H1 (cell line): ENCODE data around the gene SYCE3. TPM values are rescaled to one million over a fixed set of nuclear protein-coding genes. Genes with fewer than 3 reads are reported as not detected.

ENCODE experiments used
- CTCF ChIA-PET: fragments of 300-600 bp; sonication (Branson Sonifier 250); formaldehyde crosslinking; loops from one replicate; lab custom pipeline; 2021; ENCODE audit not compliant: partially characterized antibody; lab: Charles Lee
- POLR2A ChIA-PET: fragments of 300-600 bp; sonication (Branson Sonifier 250); formaldehyde crosslinking; loops from one replicate; lab custom pipeline; 2021; ENCODE audit warnings: inconsistent platforms; ENCODE audit not compliant: partially characterized antibody; lab: Charles Lee
- DNase-seq, 2 experiments: peaks; one replicate each; pipeline versions ENCODE4 v3.0.0 to v3.0.0-alpha.2; 2010 to 2022; ENCODE audit warnings: low spot score in 2 of 2, low read depth in 1 of 2, mixed read lengths in 1 of 2
- FAIRE-seq: peaks from 2 replicates; lab custom pipeline; 2011; peaks lifted over from hg19 to GRCh38; lab: Jason Lieb, UNC
- H2AFZ ChIP-seq: 2 replicates; pipeline ENCODE4 v1.8.1; 2012; ENCODE audit warnings: low read length, inconsistent platforms
- H2AK5ac ChIP-seq: 2 replicates; pipeline ENCODE4 v1.6.1; 2013; ENCODE audit warnings: low read depth, low read length
- H2BK120ac ChIP-seq: replicated peaks from 2 replicates; pipeline ENCODE3; 2013; ENCODE audit warnings: low read depth, low read length, inconsistent platforms
- H2BK12ac ChIP-seq: 2 replicates; pipeline ENCODE4 v1.6.1; 2013; ENCODE audit warnings: low read depth, low read length
- H2BK15ac ChIP-seq: 2 replicates; pipeline ENCODE4 v1.6.1; 2013; ENCODE audit warnings: low read length
- H2BK20ac ChIP-seq: 2 replicates; pipeline ENCODE4 v1.6.1; 2013; ENCODE audit warnings: low read length
- H2BK5ac ChIP-seq: 2 replicates; pipeline ENCODE4 v1.6.1; 2013; ENCODE audit warnings: low read depth, low read length
- H3K14ac ChIP-seq: 2 replicates; pipeline ENCODE4 v1.6.1; 2013; ENCODE audit warnings: inconsistent platforms; ENCODE audit not compliant: insufficient read length
- H3K18ac ChIP-seq: 2 replicates; pipeline ENCODE4 v1.6.1; 2013; ENCODE audit warnings: low read length; ENCODE audit errors: extremely low read depth
- H3K23ac ChIP-seq: 2 replicates; pipeline ENCODE4 v1.6.1; 2013; ENCODE audit warnings: inconsistent platforms; ENCODE audit not compliant: insufficient read length
- H3K23me2 ChIP-seq: 2 replicates; pipeline ENCODE4 v1.6.1; 2013; ENCODE audit warnings: low read depth, low read length
- H3K27ac ChIP-seq: 2 replicates; pipeline ENCODE4 v1.6.1; 2011; ENCODE audit warnings: low read depth, low read length, inconsistent platforms
- H3K27me3 ChIP-seq, 4 experiments: replicated peaks in 1 of 4; 1 replicate in 1 of 4; 2 replicates in 3 of 4; pipeline versions ENCODE4 v1.6.1 to v1.8.1; 2011 to 2013; ENCODE audit warnings: low read length in 3 of 4, mild to moderate bottlenecking in 3 of 4, inconsistent platforms in 2 of 4, mixed read lengths in 2 of 4, moderate library complexity in 1 of 4; ENCODE audit not compliant: control insufficient read depth in 3 of 4, insufficient read depth in 3 of 4; ENCODE audit errors: extremely low read depth in 1 of 4
- H3K36me3 ChIP-seq, 4 experiments: 2 replicates each; pipeline versions ENCODE4 v1.6.1 to v1.8.1; 2011 to 2013; ENCODE audit warnings: mild to moderate bottlenecking in 4 of 4, low read length in 3 of 4, moderate library complexity in 2 of 4, control low read depth in 1 of 4, inconsistent platforms in 1 of 4; ENCODE audit not compliant: insufficient read depth in 4 of 4, control insufficient read depth in 2 of 4
- H3K4ac ChIP-seq: replicated peaks from 2 replicates; pipeline ENCODE3; 2013; ENCODE audit warnings: low read length, low read depth, mixed read lengths, inconsistent platforms; ENCODE audit not compliant: insufficient read length
- H3K4me1 ChIP-seq, 4 experiments: replicated peaks in 1 of 4; 1 replicate in 1 of 4; 2 replicates in 3 of 4; pipeline versions ENCODE4 v1.6.1 to v1.8.1; 2011 to 2013; ENCODE audit warnings: low read length in 3 of 4, inconsistent platforms in 2 of 4, mixed read lengths in 1 of 4; ENCODE audit not compliant: insufficient read depth in 4 of 4, control insufficient read depth in 3 of 4
- H3K4me2 ChIP-seq, 2 experiments: 2 replicates each; pipeline versions ENCODE4 v1.6.1 to v1.8.1; 2011 to 2013; ENCODE audit warnings: low read depth in 2 of 2, low read length in 2 of 2, control low read depth in 1 of 2, inconsistent platforms in 1 of 2, mild to moderate bottlenecking in 1 of 2; ENCODE audit not compliant: insufficient read depth in 1 of 2
- H3K4me3 ChIP-seq, 4 experiments: fragments of 200-600, 300-600 bp in 1 of 4; sonication (generic), shearing (Covaris generic), sonication (Bioruptor Twin) in 1 of 4; 2 replicates each; pipeline versions ENCODE4 v1.5.1 to v1.8.1; 2011 to 2016; ENCODE audit warnings: low read length in 4 of 4, low read depth in 3 of 4, control low read depth in 2 of 4, inconsistent platforms in 2 of 4, mild to moderate bottlenecking in 2 of 4, mixed read lengths in 1 of 4, moderate library complexity in 1 of 4; ENCODE audit not compliant: insufficient read depth in 2 of 4; ENCODE audit errors: extremely low read depth in 1 of 4
- H3K56ac ChIP-seq: replicated peaks from 2 replicates; pipeline ENCODE3; 2013; ENCODE audit warnings: low read depth, mild to moderate bottlenecking, mixed read lengths, low read length, inconsistent platforms; ENCODE audit not compliant: insufficient read length
- H3K79me1 ChIP-seq: 2 replicates; pipeline ENCODE4 v1.6.1; 2013; ENCODE audit warnings: low read depth, low read length, control low read depth
- H3K79me2 ChIP-seq, 2 experiments: 2 replicates each; pipeline versions ENCODE4 v1.6.1 to v1.8.1; 2012 to 2013; ENCODE audit warnings: low read length in 2 of 2, mild to moderate bottlenecking in 2 of 2, inconsistent platforms in 1 of 2; ENCODE audit not compliant: insufficient read depth in 2 of 2, control insufficient read depth in 1 of 2
- H3K9ac ChIP-seq, 4 experiments: replicated peaks in 1 of 4; 1 replicate in 1 of 4; 2 replicates in 3 of 4; pipeline versions ENCODE4 v1.6.1 to v1.8.1; 2011 to 2013; ENCODE audit warnings: low read depth in 3 of 4, low read length in 3 of 4, control low read depth in 2 of 4, mild to moderate bottlenecking in 2 of 4, moderate library complexity in 2 of 4, inconsistent platforms in 1 of 4; ENCODE audit errors: extremely low read depth in 1 of 4
- H3K9me3 ChIP-seq, 2 experiments: 2 replicates each; pipeline versions ENCODE4 v1.6.1 to v1.8.1; 2012 to 2013; ENCODE audit warnings: mild to moderate bottlenecking in 2 of 2, moderate library complexity in 2 of 2, control low read depth in 1 of 2, inconsistent platforms in 1 of 2, low read depth in 1 of 2, low read length in 1 of 2, mixed read lengths in 1 of 2; ENCODE audit not compliant: insufficient read depth in 2 of 2
- H4K20me1 ChIP-seq, 2 experiments: replicated peaks in 1 of 2; 2 replicates each; pipeline versions ENCODE3 to v1.8.1; 2011 to 2013; ENCODE audit warnings: inconsistent platforms in 2 of 2, low read length in 2 of 2, mild to moderate bottlenecking in 1 of 2; ENCODE audit not compliant: insufficient read depth in 2 of 2, control insufficient read depth in 1 of 2
- H4K5ac ChIP-seq: 2 replicates; pipeline ENCODE4 v1.6.1; 2013; ENCODE audit warnings: low read length, low read depth, mixed read lengths, inconsistent platforms; ENCODE audit not compliant: insufficient read length
- H4K8ac ChIP-seq: 2 replicates; pipeline ENCODE4 v1.8.0; 2013; ENCODE audit warnings: mild to moderate bottlenecking, moderate library complexity, low read length, inconsistent platforms; ENCODE audit not compliant: insufficient read depth; ENCODE audit errors: extremely low read depth
- H4K91ac ChIP-seq: replicated peaks from 2 replicates; pipeline ENCODE3; 2013; ENCODE audit warnings: low read length, mixed read lengths, inconsistent platforms; ENCODE audit not compliant: insufficient read length
- CEBPB ChIP-seq: IDR thresholded peaks from 2 replicates; pipeline ENCODE4 v1.6.1; 2012; ENCODE audit warnings: low read depth, low read length
- PHF8 ChIP-seq: fragments of 200-600 bp; sonication (generic); conservative IDR thresholded peaks from 2 replicates; pipeline ENCODE4 v1.7.1; 2012; ENCODE audit warnings: low read depth, mild to moderate bottlenecking, inconsistent platforms, low read length, moderate library complexity
- POU5F1 ChIP-seq: IDR thresholded peaks from 2 replicates; pipeline ENCODE4 v1.6.1; 2011; ENCODE audit warnings: low read depth, mild to moderate bottlenecking, low read length, moderate library complexity
- SAP30 ChIP-seq: fragments of 300-600 bp; sonication (generic); IDR thresholded peaks from 2 replicates; pipeline ENCODE4 v1.7.1; 2012; ENCODE audit warnings: low read length, moderate library complexity, mild to moderate bottlenecking, inconsistent platforms; ENCODE audit not compliant: insufficient read depth, insufficient replicate concordance
- SIRT6 ChIP-seq: IDR thresholded peaks from one replicate; pipeline ENCODE4 v1.7.1; 2012; ENCODE audit warnings: low read length, inconsistent platforms
- SRF ChIP-seq: IDR thresholded peaks from 2 replicates; pipeline ENCODE4 v1.6.1; 2011; ENCODE audit warnings: mild to moderate bottlenecking, low read depth, low read length, moderate library complexity
- TAF1 ChIP-seq: IDR thresholded peaks from 2 replicates; pipeline ENCODE4 v1.6.1; 2011; ENCODE audit warnings: mild to moderate bottlenecking, low read depth, low read length
- TBP ChIP-seq: IDR thresholded peaks from 2 replicates; pipeline ENCODE4 v1.6.1; 2011; ENCODE audit warnings: low read depth, low read length, improper control_type of control experiment
- TCF12 ChIP-seq: IDR thresholded peaks from 2 replicates; pipeline ENCODE4 v1.6.1; 2011; ENCODE audit warnings: low read depth, mild to moderate bottlenecking, low read length
- TEAD4 ChIP-seq: IDR thresholded peaks from 2 replicates; pipeline ENCODE4 v1.6.1; 2012; ENCODE audit warnings: low read depth, low read length, inconsistent platforms, mixed read lengths
- WGBS, 2 experiments: shearing (Covaris generic) in 1 of 2; methylation state at CpG; one replicate each; pipeline versions ENCODE4 v1.1.6 to v1.1.7; 2013 to 2015; ENCODE audit warnings: low lambda C conversion rate in 2 of 2, mixed read lengths in 2 of 2, inconsistent platforms in 1 of 2, low coverage in 1 of 2, missing lambda C conversion rate in 1 of 2; ENCODE audit not compliant: insufficient replicate concordance in 2 of 2, insufficient coverage in 1 of 2, insufficient read length in 1 of 2; ENCODE audit errors: extremely low coverage in 1 of 2, missing lambda C conversion rate in 1 of 2; 5-methylcytosine and 5-hydroxymethylcytosine counted together
- polyA plus RNA-seq, 7 experiments: library from polyadenylated mRNA; depleted of rRNA in 3 of 7; stranded (reverse) in 5 of 7; unstranded in 2 of 7; fragments of >200 nt in 5 of 7; fragments of 200-250 nt in 2 of 7; gene quantifications; 1 replicate in 5 of 7; 2 replicates in 1 of 7; 4 replicates in 1 of 7; pipeline versions ENCODE4 v1.2.1 to v1.2.3, GENCODE V29; 2011 to 2013; ENCODE audit warnings: missing spikeins in 2 of 7, mixed read lengths in 2 of 7
- total RNA-seq: library from RNA; stranded (reverse); fragmentation: NEBNext Ultra II Directional; extraction: Animal tissue kit (Norgen Biotek cat#: 25700); gene quantifications from 2 replicates; pipeline ENCODE4 v1.2.1, GENCODE V29; 2021

Gene SYCE3
- total and polyA plus RNA-seq, 2 of the 8 experiments (the other 6 are each of a cell fraction or from before 2014, with no cell fraction given): 1.9 TPM; not detected in 1

DNA sequence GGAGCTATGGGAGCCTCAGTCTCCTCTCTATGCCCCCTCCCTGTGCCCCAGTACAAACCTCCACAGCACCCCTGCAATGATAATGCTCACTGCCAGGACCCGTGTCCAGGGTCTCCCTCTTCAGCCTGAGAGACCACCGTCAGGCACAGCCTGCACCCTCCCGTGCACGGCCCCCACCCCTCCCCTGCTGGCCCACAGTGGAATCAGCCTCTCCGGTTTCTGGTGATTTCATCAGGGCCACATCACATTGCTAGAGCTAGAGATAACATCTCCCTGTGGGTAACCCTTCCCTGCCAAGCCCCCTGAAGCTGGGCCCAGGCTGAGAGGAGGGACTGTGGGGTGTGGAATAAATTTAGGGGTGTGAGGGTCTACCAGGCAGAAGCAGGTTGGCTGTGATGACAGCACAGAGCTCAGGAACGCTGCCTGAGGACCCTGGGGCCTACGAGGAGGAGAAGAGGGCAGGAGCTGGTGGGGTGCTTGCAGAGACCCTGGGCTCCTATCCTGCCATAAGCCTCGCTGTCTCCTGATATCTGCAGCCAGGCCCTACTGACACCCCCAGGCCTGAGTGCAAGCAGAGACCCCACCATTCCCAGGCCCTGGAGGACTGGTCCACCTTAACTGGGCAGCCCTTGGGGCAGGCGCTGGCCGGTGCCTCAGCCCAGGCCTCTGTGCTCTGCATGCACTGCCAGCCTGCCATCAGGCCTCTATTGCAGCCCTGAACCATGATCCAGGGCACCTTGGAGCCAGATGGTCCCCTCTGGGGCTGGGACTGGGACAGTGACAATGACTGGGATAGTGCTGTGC, 17.0 kb downstream of the SYCE3 start, which contains the start of gene KLHDC7B:
TSS of gene KLHDC7B (plus strand) at position 378 of the 804 bp plus-strand sequence. CDS start at position 723, 345 bp downstream.
- Histone ChIP-seq H3K4ac (no peak within 1 kb of the TSS), H2AFZ (no peak within 1 kb of the TSS), H2AK5ac (no peak within 1 kb of the TSS), H3K23ac (no peak within 1 kb of the TSS), H4K8ac (peak within 1 kb of the TSS; percentile 78; the same call in 1 of the 2 replicates), H2BK15ac (no peak within 1 kb of the TSS), H4K5ac (no peak within 1 kb of the TSS), H3K14ac (no peak within 1 kb of the TSS), H2BK12ac (peak within 1 kb of the TSS; percentile 17; the same call in 1 of the 2 replicates), H3K23me2 (no peaks in the 10 kb centered on the region), H3K56ac (no peak within 1 kb of the TSS), H2BK120ac (no peak within 1 kb of the TSS), H3K4me2 (0 out of 4 replicates have a peak within 1 kb of the TSS, but pooled peaks of 1 of the 2 experiments have one; percentile 13), H2BK5ac (no peak within 1 kb of the TSS), H3K27me3 (peaks cover 0 to 13% (median 6%) of the 10 kb centered on the region in 4 experiments; a peak in 5 of 7 replicates), H3K4me3 (no peak within 1 kb of the TSS; a peak in 1 of 8 replicates), H3K18ac (no peak within 1 kb of the TSS), H3K36me3 (no peaks in the 10 kb centered on the region), H4K20me1 (no peaks in the 10 kb centered on the region), H3K27ac (no peak within 1 kb of the TSS), H3K79me2 (no peaks in the 10 kb centered on the region), H3K9ac (no peak within 1 kb of the TSS), H3K4me1 (peaks cover 0 to 5% (median 1%) of the 10 kb centered on the region in 4 experiments; a peak in 2 of 7 replicates)
- FAIRE-seq (no peak), DNase-seq (no peak)
- POLR2A ChIA-PET: interaction anchor here (0.9 kb wide), 1 partner anchor 403 kb away, joined by 3 read pairs; no protein-coding TSS in a partner anchor
- CTCF ChIA-PET: interaction anchor here (0.6 to 2.5 kb wide), 6 partner anchors 10 to 346 kb away, joined by 3 to 9 read pairs (median 4); partner anchors contain the start of genes SCO2 and SYCE3
- TF ChIP-seq POU5F1 (no peak), TAF1 (no peak), SAP30 (no peak), TBP (no peak), TCF12 (no peak), TEAD4 (no peak), CEBPB (no peak), PHF8 (no peak), SIRT6 (no peak), SRF (no peak)
- TF ChIP-seq, all 59 proteins: peak for 0
- Histone ChIP-seq H2BK20ac (peak within 1 kb of the TSS; percentile 61; the same call in 1 of the 2 replicates), H4K91ac (no peak within 1 kb of the TSS), H3K79me1 (no peaks in the 10 kb centered on the region), H3K9me3 (no peaks in the 10 kb centered on the region)
- WGBS, 2 experiments: 88% methylated on average over 10 of the region's 10 CpGs; no CpG with 5 or more reads in 1 of the 2 experiments
